ENCODE data around the gene DHRSX.
"Not testable (repeated sequence)": the region's sequence is repeated elsewhere in the genome, so short reads cannot be mapped to it uniquely, and the experiment has no call there.

DHRSX gene

GRCh38 chrX:2314831-2315365 is 185.9 kb downstream of the DHRSX start:
- DNase-seq (ENCODE audit: low read depth), result no peak

- DNase-seq (ENCODE audit: low read depth), result no peak
Observed at GRCh38 chrX:2313864-2314640, 186.7 kb downstream of the DHRSX start.

DNA sequence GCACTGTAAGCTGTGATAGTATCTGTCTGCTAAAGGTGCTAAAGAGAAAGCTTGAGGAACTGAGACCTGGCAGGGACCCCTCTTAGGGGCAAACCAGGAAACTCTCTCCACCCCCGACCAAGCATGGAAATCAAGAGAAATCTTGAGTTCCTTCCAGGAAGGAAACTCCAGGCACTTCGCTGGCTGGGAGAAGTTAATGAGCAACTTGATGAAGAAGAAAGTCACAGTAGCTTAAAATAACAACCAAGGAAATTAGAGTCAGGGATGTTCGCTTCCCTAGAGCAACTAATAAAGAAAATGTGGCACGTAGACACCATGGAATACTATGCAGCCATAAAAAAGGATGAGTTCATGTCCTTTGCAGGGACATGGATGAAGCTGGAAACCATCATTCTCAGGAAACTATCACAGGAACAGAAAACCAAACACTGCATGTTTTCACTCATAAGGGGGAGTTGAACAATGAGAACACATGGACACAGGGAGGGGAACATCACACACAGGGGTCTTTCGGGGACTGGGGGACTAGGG is 188.7 kb downstream of the DHRSX start:
- not testable (repeated sequence) for DNase-seq (ENCODE audit: low read depth)

GRCh38 chrX:2311501-2311900 is 189.3 kb downstream of the DHRSX start:
- DNase-seq (ENCODE audit: low read depth), result no peak

- no peak for DNase-seq (ENCODE audit: low read depth)
Observed at GRCh38 chrX:2301901-2302300, 198.9 kb downstream of the DHRSX start.

GRCh38 chrX:2299871-2300270 is 200.9 kb downstream of the DHRSX start:
- DNase-seq (ENCODE audit: low read depth), result no peak

DNA sequence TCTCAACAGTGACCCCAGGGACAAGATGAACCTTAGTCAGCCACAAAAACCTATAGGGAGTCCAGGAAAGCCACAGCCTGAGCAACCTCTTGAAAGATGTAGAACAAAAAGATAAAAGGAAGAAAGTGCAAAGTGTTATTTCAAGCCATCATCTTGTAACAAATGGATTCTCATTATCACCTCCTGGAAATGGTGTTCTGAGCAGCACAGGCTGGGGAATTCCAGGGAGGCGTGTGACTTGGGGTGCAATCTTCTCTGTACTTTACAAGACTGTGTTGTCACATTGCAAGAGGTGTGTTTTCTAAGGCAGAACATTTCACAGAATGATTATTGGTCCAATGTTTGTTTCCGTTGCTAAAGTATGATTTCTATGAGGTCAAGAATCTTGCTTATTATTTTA is 214.0 kb downstream of the DHRSX start:
- no peak for DNase-seq (ENCODE audit: low read depth)

DNA sequence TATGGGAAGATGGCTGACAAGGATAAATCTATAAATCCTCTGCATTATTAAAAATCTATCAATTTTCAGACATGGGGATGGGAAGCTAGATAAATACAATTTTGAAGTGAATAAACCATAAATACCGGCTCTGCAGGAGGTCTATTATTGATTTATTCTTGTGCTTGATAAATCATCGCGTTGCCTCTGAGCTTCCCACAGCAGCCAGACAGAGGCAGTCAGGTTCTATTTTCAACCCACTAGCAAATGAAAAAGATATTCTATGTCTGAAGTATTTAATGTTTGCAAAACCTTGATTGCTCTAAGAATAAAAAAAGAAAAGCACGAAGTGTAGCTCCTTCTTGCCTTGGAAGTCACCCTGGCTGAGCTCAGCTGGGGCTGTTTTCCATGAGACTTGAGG is 216.2 kb downstream of the DHRSX start:
- no peak for DNase-seq (ENCODE audit: low read depth)

GRCh38 chrX:2284133-2284532 is 216.6 kb downstream of the DHRSX start:
- no peak for DNase-seq (ENCODE audit: low read depth)

DNA sequence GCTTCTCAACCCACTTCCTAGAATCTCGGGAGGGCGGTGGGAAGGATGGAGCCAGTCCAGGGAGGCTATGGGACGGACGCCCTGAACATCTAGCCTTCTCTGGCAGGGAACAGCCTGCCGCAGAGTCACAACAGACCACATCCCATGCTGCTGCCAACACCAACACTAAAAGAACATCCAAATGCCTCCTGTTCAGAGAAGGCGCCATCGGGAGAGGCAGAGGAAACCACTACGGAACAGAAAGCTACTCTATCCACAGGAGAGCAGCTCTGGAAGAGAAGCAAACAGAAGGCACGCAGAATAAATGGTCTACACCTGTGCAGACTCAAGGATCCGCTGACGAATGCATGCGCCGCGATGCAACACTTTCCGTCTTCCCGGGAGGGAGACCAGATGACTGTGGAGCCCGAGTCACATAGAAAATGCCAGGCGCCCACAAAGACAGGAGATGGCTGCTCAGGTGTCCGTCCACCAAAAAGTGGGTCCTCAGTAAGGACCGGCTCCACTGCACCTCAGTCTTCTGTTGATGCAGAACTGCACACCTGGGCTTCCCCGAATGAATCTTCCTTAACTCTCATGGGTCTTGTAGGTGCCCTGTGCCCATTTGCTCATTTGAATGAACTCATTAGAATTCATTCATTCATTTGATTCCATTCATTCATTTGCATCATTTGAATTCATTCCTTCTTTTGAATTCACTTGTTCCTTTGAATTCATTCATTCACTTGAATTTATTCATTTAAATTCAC is 217.5 kb downstream of the DHRSX start:
- DNase-seq (ENCODE audit: low read depth), result no peak

- DNase-seq (ENCODE audit: low read depth), result no peak
Observed at GRCh38 chrX:2282490-2283090, 218.2 kb downstream of the DHRSX start.

DNA sequence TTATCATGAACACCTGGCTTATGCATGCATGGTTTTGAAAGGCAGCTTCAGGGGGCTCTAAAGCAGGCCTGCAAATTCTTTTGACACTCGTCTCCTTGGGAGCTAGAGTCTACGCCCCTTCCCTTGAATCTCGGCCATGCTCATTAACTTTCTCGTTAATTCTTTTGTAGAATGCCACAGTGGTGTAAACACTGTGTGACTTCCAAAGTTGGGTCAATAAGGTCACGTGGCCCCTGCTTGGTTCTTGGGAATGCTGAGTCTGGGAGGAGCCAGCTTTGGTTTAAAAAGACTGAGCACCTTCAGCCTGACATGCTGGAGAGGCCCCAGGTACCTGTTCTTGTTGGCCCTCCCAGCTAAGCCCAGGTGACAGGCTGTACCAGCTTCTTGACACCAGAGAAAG is 228.4 kb downstream of the DHRSX start:
- no peak for DNase-seq (ENCODE audit: low read depth)

- not testable (repeated sequence) for DNase-seq (ENCODE audit: low read depth)
Observed at GRCh38 chrX:2271595-2271994, 229.2 kb downstream of the DHRSX start.

DNA sequence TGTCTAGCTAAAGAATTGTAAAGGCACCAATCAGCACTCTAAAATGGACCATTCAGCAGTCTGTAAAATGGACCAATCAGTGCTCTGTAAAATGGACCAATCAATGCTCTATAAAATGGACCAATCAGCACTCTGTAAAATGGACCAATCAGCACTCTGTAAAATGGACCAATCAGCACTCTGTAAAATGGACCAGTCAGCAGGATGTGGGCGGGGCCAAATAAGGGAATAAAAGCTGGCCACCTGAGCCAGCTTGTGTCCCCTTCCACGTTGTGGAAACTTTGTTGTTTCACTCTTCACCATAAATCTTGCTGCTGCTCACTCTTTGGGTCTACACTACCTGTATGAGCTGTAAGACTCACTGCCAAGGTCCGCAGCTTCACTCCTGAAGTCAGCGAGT is 230.0 kb downstream of the DHRSX start:
- not testable (repeated sequence) for DNase-seq (ENCODE audit: low read depth)

DNA sequence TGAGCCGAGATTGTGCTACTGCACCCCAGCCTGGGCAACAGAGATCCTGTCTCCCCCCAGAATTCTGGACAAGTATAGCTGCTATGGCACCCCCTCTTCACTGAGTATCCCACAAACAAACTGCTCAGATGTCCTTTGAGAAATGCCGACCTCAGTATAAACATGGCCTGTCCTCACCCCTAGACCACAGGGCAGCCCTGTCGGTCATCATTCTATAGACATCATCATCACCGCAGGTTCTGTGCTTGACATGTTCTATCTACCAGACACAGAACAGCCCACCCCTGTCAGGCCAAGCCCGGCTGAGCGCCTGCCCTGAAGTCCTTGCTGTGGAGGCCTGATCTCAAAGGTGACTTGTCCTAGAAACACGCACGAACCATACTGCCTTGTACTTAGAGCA is 232.9 kb downstream of the DHRSX start:
- no peak for DNase-seq (ENCODE audit: low read depth)

- no peak for DNase-seq (ENCODE audit: low read depth)
Observed at GRCh38 chrX:2266445-2267349, 234.1 kb downstream of the DHRSX start.

GRCh38 chrX:2265658-2266444 is 234.9 kb downstream of the DHRSX start:
- DNase-seq (ENCODE audit: low read depth), result not testable (repeated sequence)

DNA sequence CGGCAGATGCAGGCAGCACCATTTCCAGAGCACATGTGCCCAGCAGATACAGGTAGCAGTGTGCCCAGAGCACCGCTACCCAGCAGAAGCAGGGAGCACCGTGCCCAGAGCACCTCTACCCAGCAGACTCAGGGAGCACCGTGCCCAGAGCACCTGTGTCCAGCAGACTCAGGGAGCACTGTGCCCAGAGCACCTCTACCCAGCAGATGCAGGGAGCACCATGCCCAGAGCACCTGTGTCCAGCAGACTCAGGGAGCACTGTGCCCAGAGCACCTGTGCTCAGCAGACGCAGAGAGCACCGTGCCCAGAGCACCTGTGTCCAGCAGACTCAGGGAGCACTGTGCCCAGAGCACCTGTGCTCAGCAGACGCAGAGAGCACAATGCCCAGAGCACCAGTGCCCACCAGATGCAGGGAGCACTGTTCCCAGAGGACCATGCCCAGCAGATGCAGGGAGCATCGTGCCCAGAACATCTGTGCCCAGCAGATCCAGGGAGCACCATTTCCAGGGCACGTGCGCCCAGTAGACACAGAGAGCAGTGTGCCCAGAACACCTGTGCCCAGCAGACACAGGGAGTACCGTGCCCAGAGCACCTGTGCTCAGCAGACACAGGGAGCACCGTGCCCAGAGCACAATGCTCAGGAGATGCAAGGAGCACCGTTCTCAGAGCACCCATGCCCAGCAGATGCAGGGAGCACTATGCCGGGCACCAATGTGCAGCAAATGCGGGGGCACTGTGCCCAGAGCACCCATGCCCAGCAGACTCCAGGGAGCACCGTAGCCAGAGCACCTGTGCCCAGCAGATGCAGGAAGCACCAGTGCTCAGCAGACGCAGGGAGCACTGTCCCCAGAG is 236.4 kb downstream of the DHRSX start:
- DNase-seq (ENCODE audit: low read depth), result no peak

GRCh38 chrX:2263203-2263602 is 237.6 kb downstream of the DHRSX start:
- no peak for DNase-seq (ENCODE audit: low read depth)

GRCh38 chrX:2262668-2263055 is 238.1 kb downstream of the DHRSX start:
- DNase-seq (ENCODE audit: low read depth), result no peak
